ENCODE measurements around the gene WWOX. TPM values are rescaled to one million over a fixed set of nuclear protein-coding genes. Genes with fewer than 3 reads are reported as not detected.

The WWOX gene
- total RNA-seq, 1 experiment from 2014 or later: 35.6 TPM

DNA sequence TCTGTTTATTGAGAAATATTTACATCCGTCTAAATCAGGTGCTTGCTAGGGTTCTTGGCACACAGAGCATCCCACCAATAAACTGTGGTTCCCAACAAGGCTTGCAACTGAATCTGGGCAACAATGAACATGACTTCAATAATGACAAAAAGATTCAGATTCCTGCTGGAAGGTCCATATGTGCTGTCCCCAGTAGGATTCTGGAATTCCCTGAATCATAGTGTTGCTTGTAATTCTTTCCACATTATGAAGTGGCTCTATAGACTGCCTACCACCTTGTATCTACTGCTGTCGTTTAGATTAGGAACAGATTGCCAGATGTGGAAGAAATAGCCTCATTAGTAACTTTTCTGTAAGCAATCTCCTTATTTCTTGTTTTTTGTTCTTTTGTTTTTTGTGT, 265.9 kb downstream of the WWOX start:
- Histone ChIP-seq H3K4me2 (no peak overlapping the region), H3F3A (ENCODE audit: insufficient read depth, low read depth) (no peaks in the 10 kb centered on the region), H3K4me3 (no peak overlapping the region), H3K27me3 (ENCODE audit: insufficient read depth, low read depth) (no peaks in the 10 kb centered on the region), H3K27ac (no peak overlapping the region), H3K9me3 (ENCODE audit: insufficient read depth, low read depth) (no peaks in the 10 kb centered on the region), H3K9me2 (ENCODE audit: insufficient read depth) (no peaks in the 10 kb centered on the region), H3K36me3 (ENCODE audit: low read depth) (no peaks in the 10 kb centered on the region), H3K4me1 (replicated peaks; ENCODE audit: insufficient read depth) (no peaks in the 10 kb centered on the region), H3K79me2 (ENCODE audit: low read depth) (no peaks in the 10 kb centered on the region), H2AFZ (no peak overlapping the region), H4K20me1 (ENCODE audit: insufficient read depth) (no peaks in the 10 kb centered on the region)
- POLR2A ChIA-PET (ENCODE audit: unreplicated experiment): no interaction called here
- no peak for DNase-seq
- no TSS peak for BruUV-seq (replicated peaks)
- intact Hi-C loops (cut with micrococcal nuclease; ENCODE audit: unreplicated experiment): no loop called here
- TF ChIP-seq EZH2 (IDR thresholded peaks at IDR 0.05; ENCODE audit: low read depth): no peak
- TF ChIP-seq CTCF (conservative IDR thresholded peaks at IDR 0.05): no peak
- CTCF ChIA-PET: interaction anchor here (0.6 kb wide), 1 partner anchor 602 kb away, joined by 12 read pairs; no protein-coding TSS in a partner anchor

- Histone ChIP-seq H3K27ac (no peak overlapping the region), H3K36me3 (ENCODE audit: low read depth) (no peaks in the 10 kb centered on the region), H3K4me1 (replicated peaks; ENCODE audit: insufficient read depth) (no peaks in the 10 kb centered on the region), H3K9me3 (ENCODE audit: insufficient read depth, low read depth) (no peaks in the 10 kb centered on the region), H3K27me3 (ENCODE audit: insufficient read depth, low read depth) (no peaks in the 10 kb centered on the region), H2AFZ (no peak overlapping the region), H3K9me2 (ENCODE audit: insufficient read depth) (no peaks in the 10 kb centered on the region), H3K4me3 (no peak overlapping the region), H3K4me2 (no peak overlapping the region), H3K79me2 (ENCODE audit: low read depth) (no peaks in the 10 kb centered on the region), H3F3A (ENCODE audit: insufficient read depth, low read depth) (no peaks in the 10 kb centered on the region), H4K20me1 (ENCODE audit: insufficient read depth) (no peaks in the 10 kb centered on the region)
- POLR2A ChIA-PET (ENCODE audit: unreplicated experiment): no interaction called here
- no peak for TF ChIP-seq CTCF (conservative IDR thresholded peaks at IDR 0.05)
- no peak for TF ChIP-seq EZH2 (IDR thresholded peaks at IDR 0.05; ENCODE audit: low read depth)
- BruUV-seq (replicated peaks): no TSS peak
- intact Hi-C loops (cut with micrococcal nuclease; ENCODE audit: unreplicated experiment): no loop called here
- CTCF ChIA-PET: no interaction called here
- DNase-seq: no peak
These were observed 269.0 kb downstream of the WWOX start for GRCh38 chr16:78368121-78369102.

GRCh38 chr16:78372277-78372676, 272.8 kb downstream of the WWOX start:
- no peak overlapping the region for H3K4me3 ChIP-seq
- no TSS peak for BruUV-seq (replicated peaks)
- ChIA-PET POLR2A (ENCODE audit: unreplicated experiment) (no interaction called here), CTCF (no interaction called here)
- H3K9me3 ChIP-seq (ENCODE audit: insufficient read depth, low read depth): no peaks in the 10 kb centered on the region
- no peak overlapping the region for H3K27ac ChIP-seq
- H3K36me3 ChIP-seq (ENCODE audit: low read depth): no peaks in the 10 kb centered on the region
- H3F3A ChIP-seq (ENCODE audit: insufficient read depth, low read depth): no peaks in the 10 kb centered on the region
- no peaks in the 10 kb centered on the region for H3K4me1 ChIP-seq (replicated peaks; ENCODE audit: insufficient read depth)
- no peaks in the 10 kb centered on the region for H4K20me1 ChIP-seq (ENCODE audit: insufficient read depth)
- H3K27me3 ChIP-seq (ENCODE audit: insufficient read depth, low read depth): no peaks in the 10 kb centered on the region
- H3K4me2 ChIP-seq: no peak overlapping the region
- no peak overlapping the region for H2AFZ ChIP-seq
- no peak for TF ChIP-seq CTCF (conservative IDR thresholded peaks at IDR 0.05)
- TF ChIP-seq EZH2 (IDR thresholded peaks at IDR 0.05; ENCODE audit: low read depth): no peak
- no peak for DNase-seq
- H3K79me2 ChIP-seq (ENCODE audit: low read depth): no peaks in the 10 kb centered on the region
- no peaks in the 10 kb centered on the region for H3K9me2 ChIP-seq (ENCODE audit: insufficient read depth)
- intact Hi-C loops (cut with micrococcal nuclease; ENCODE audit: unreplicated experiment): no loop called here

All from PC-9 (cell line).